Stimulated activated CD4-positive, alpha-beta T cell treated with anti-CD3 and anti-CD28 coated beads, TNF-alpha, amount 100 ng/mL, for 24 hours (primary cell): ENCODE data around the gene RECK.
A peak's percentile ranks its signal among the peaks of the same experiment; 100 is the strongest.
"Not testable (repeated sequence)": the region's sequence is repeated elsewhere in the genome, so short reads cannot be mapped to it uniquely, and the experiment has no call there.

ENCODE experiments used
- DNase-seq, 3 experiments: peaks; one replicate each; pipeline ENCODE4 v3.0.0-alpha.2; 2020; ENCODE audit warnings: low read depth in 3 of 3

Gene RECK

GRCh38 chr9:36154331-36154952 is 117.7 kb downstream of the RECK start:
- no peak for DNase-seq

GRCh38 chr9:36156116-36156515 is 119.4 kb downstream of the RECK start:
- no peak for DNase-seq

- DNase-seq: no peak
Observed at GRCh38 chr9:36158122-36158521, 121.4 kb downstream of the RECK start.

GRCh38 chr9:36158917-36159316 is 122.2 kb downstream of the RECK start:
- DNase-seq: no peak

GRCh38 chr9:36159509-36159908 is 122.8 kb downstream of the RECK start:
- DNase-seq: not testable (repeated sequence)

GRCh38 chr9:36160126-36160525 is 123.4 kb downstream of the RECK start:
- not testable (repeated sequence) for DNase-seq

GRCh38 chr9:36161187-36161586 is 124.5 kb downstream of the RECK start:
- no peak for DNase-seq

GRCh38 chr9:36162211-36162738 is 125.6 kb downstream of the RECK start:
- no peak for DNase-seq

- DNase-seq: no peak
Observed at GRCh38 chr9:36163049-36163785, 126.5 kb downstream of the RECK start.

GRCh38 chr9:36163786-36164170 is 127.1 kb downstream of the RECK start:
- DNase-seq: no peak

GRCh38 chr9:36164372-36164771 is 127.7 kb downstream of the RECK start:
- no peak for DNase-seq

GRCh38 chr9:36164989-36165388 is 128.3 kb downstream of the RECK start:
- DNase-seq: no peak

- no peak for DNase-seq
Observed at GRCh38 chr9:36165826-36166167, 129.1 kb downstream of the RECK start.

GRCh38 chr9:36166168-36166927 is 129.6 kb downstream of the RECK start:
- peak; percentile 65 to 83 (median 72) for DNase-seq

- no peak for DNase-seq
Observed at GRCh38 chr9:36169166-36169565, 132.5 kb downstream of the RECK start, which contains the start of gene CCIN. Gene CCIN, plus strand, starts transcription at chr9:36169388. Its CDS starts 115 bp downstream, at chr9:36169503.

- no peak for DNase-seq
Observed at GRCh38 chr9:36169708-36170107, 133.0 kb downstream of the RECK start.

- no peak for DNase-seq
Observed at GRCh38 chr9:36170531-36170930, 133.8 kb downstream of the RECK start.

- no peak for DNase-seq
Observed at GRCh38 chr9:36173861-36174260, 137.1 kb downstream of the RECK start.
